K562 (cell line): Measurements from ENCODE around the gene FRMPD4. TPM values are rescaled to one million over a fixed set of nuclear protein-coding genes. Genes with fewer than 3 reads are reported as not detected.

Experiments
- ATAC-seq: fragments of 200-7000 bp; cut with Tn5 transposase; 3 replicates; pipeline ENCODE4 v1.9.1; 2020; ENCODE audit warnings: moderate library complexity
- BruUV-seq: library from RNA; stranded (reverse); fragments of 400-500 nt; replicated peaks from 2 replicates; lab custom pipeline; 2021; lab: Mats Ljungman, UMichigan
- CTCF ChIA-PET: fragments of 300-600 bp; formaldehyde crosslinking; extraction: SDS; loops from one replicate; lab custom pipeline; 2021; ENCODE audit warnings: low intra/inter-chr PET ratio; lab: Yijun Ruan, JAX
- POLR2A ChIA-PET: fragments of 300-600, 350-650 bp; sonication (Branson Sonifier 250); formaldehyde crosslinking; extraction: SDS; loops from one replicate; lab custom pipeline; 2021; ENCODE audit warnings: antibody characterized with exemption, inconsistent platforms; lab: Yijun Ruan, JAX
- DNase-seq, 4 experiments: peaks; one replicate each; pipeline versions ENCODE4 v3.0.0 to v3.0.0-alpha.2; 2011 to 2018; ENCODE audit warnings: low spot score in 3 of 4, mixed read lengths in 3 of 4; ENCODE audit errors: extremely low read depth in 1 of 4
- FAIRE-seq: peaks from 2 replicates; lab custom pipeline; 2011; peaks lifted over from hg19 to GRCh38; lab: Jason Lieb, UNC
- H2AFZ ChIP-seq: 2 replicates; pipeline ENCODE4 v1.6.0; 2011; ENCODE audit warnings: low read depth, low read length, control low read depth, inconsistent platforms
- H3K27ac ChIP-seq: fragments of 200-600 bp; 3 replicates; pipeline ENCODE4 v1.8.0; 2011; ENCODE audit warnings: low read depth, mild to moderate bottlenecking, control low read depth, inconsistent platforms, low read length, moderate library complexity, mixed read lengths; ENCODE audit errors: extremely low read depth
- H3K27me3 ChIP-seq, 2 experiments: fragments of 300-600 bp in 1 of 2; 2 replicates in 1 of 2; 3 replicates in 1 of 2; pipeline versions ENCODE4 v1.6.0 to v1.8.0; 2011; ENCODE audit warnings: inconsistent platforms in 2 of 2, low read length in 2 of 2, mild to moderate bottlenecking in 1 of 2, mixed read lengths in 1 of 2, moderate library complexity in 1 of 2; ENCODE audit not compliant: control insufficient read depth in 2 of 2, insufficient read depth in 2 of 2
- H3K36me3 ChIP-seq: fragments of 300-600 bp; 3 replicates; pipeline ENCODE4 v1.8.0; 2011; ENCODE audit warnings: mild to moderate bottlenecking, low read length, inconsistent platforms; ENCODE audit not compliant: control insufficient read depth, insufficient read depth
- H3K4me1 ChIP-seq, 2 experiments: fragments of 200-600 bp in 1 of 2; replicated peaks in 1 of 2; 2 replicates in 1 of 2; 3 replicates in 1 of 2; pipeline versions ENCODE4 v1.5.1 to v1.8.0; 2011; ENCODE audit warnings: inconsistent platforms in 2 of 2, low read length in 2 of 2, mild to moderate bottlenecking in 1 of 2, mixed read lengths in 1 of 2, moderate library complexity in 1 of 2; ENCODE audit not compliant: control insufficient read depth in 2 of 2, insufficient read depth in 2 of 2
- H3K4me2 ChIP-seq: 2 replicates; pipeline ENCODE4 v1.6.1; 2011; ENCODE audit warnings: low read length, control low read depth, inconsistent platforms, mixed read lengths; ENCODE audit not compliant: insufficient read depth
- H3K4me3 ChIP-seq: fragments of 200-600 bp; sonication (generic), shearing (Covaris generic); 2 replicates; pipeline ENCODE4 v1.5.1; 2016; ENCODE audit warnings: control low read depth, inconsistent platforms
- H3K79me2 ChIP-seq: fragments of 200-600 bp; 3 replicates; pipeline ENCODE4 v1.8.0; 2011; ENCODE audit warnings: low read length, inconsistent platforms; ENCODE audit not compliant: control insufficient read depth, insufficient read depth
- H3K9ac ChIP-seq, 2 experiments: 2 replicates each; pipeline versions ENCODE4 v1.6.0 to v1.6.1; 2011; ENCODE audit warnings: low read depth in 2 of 2, low read length in 2 of 2, control low read depth in 1 of 2, inconsistent platforms in 1 of 2, mild to moderate bottlenecking in 1 of 2, mixed read lengths in 1 of 2; ENCODE audit not compliant: insufficient read depth in 1 of 2
- H3K9me1 ChIP-seq: one replicate; pipeline ENCODE4 v1.6.0; 2011; ENCODE audit warnings: inconsistent platforms, mild to moderate bottlenecking, low read length, moderate library complexity; ENCODE audit not compliant: control insufficient read depth, insufficient read depth
- H3K9me3 ChIP-seq: replicated peaks from 2 replicates; pipeline ENCODE4 v1.5.1; 2011; ENCODE audit warnings: low read depth, low read length, inconsistent platforms; ENCODE audit not compliant: control insufficient read depth, insufficient read depth
- H4K20me1 ChIP-seq: replicated peaks from 2 replicates; pipeline ENCODE4 v1.6.1; 2011; ENCODE audit warnings: low read length, inconsistent platforms, mixed read lengths; ENCODE audit not compliant: control insufficient read depth, insufficient read depth
- CSDE1 ChIP-seq, 2 experiments: fragments of 450-650 bp; IDR thresholded peaks; 2 replicates each; pipeline ENCODE4 v1.6.1; 2016; ENCODE audit warnings: mild to moderate bottlenecking in 1 of 2
- TSC22D4 ChIP-seq: fragments of 450-650 bp; IDR thresholded peaks from 2 replicates; pipeline ENCODE4 v1.6.1; 2016; ENCODE audit warnings: missing genetic modification characterization, missing biosample characterization, control low read depth
- U2AF1 ChIP-seq: fragments of 200-400 bp; formaldehyde crosslinking; optimal IDR thresholded peaks from 2 replicates; pipeline ENCODE3; 2017; ENCODE audit warnings: mild to moderate bottlenecking, low read depth, low read length, moderate library complexity
- WGBS: fragments of 100-300 bp; shearing (Covaris generic); methylation state at CpG from one replicate; pipeline ENCODE4 v1.1.6; 2016; ENCODE audit warnings: low coverage, mixed read lengths; ENCODE audit not compliant: insufficient coverage; ENCODE audit errors: missing lambda C conversion rate; 5-methylcytosine and 5-hydroxymethylcytosine counted together
- in situ Hi-C: fragments of 300-500 bp; cut with MboI; formaldehyde crosslinking; loops from 4 replicates; pipeline ENCODE4 v1.15.0; 2018; ENCODE audit warnings: inconsistent platforms, mixed read lengths
- intact Hi-C: fragments of 100-400 bp; cut with micrococcal nuclease; formaldehyde crosslinking; loops from 2 replicates; pipeline ENCODE4 v1.14.2; 2022
- polyA plus RNA-seq, 8 experiments: library from polyadenylated mRNA; depleted of rRNA in 4 of 8; stranded (reverse) in 5 of 8; unstranded in 3 of 8; fragments of >200 nt; fragmentation: Nextera tagmentation in 2 of 8; fragmentation: Illumina TruSeq in 1 of 8; extraction: Ambion mirVana in 2 of 8; extraction: Trizol in 1 of 8; gene quantifications; 2 replicates each; pipeline versions ENCODE4 v1.2.1 to v1.2.3, GENCODE V29; 2011 to 2014; ENCODE audit warnings: inconsistent platforms in 1 of 8, missing spikeins in 1 of 8
- total RNA-seq, 7 experiments: library from RNA; depleted of rRNA in 6 of 7; stranded (reverse); fragments of >200 nt in 6 of 7; fragmentation: Illumina TruSeq in 2 of 7; extraction: Trizol in 2 of 7; gene quantifications; 2 replicates each; pipeline versions ENCODE4 v1.2.1 to v1.2.3, GENCODE V29; 2011 to 2021; ENCODE audit warnings: low replicate concordance in 1 of 7
- TF ChIP-seq, protein P1 (sequence below): IDR thresholded peaks from 2 replicates; pipeline ENCODE4 v1.6.1; 2016; ENCODE audit warnings: missing genetic modification characterization, missing compliant biosample characterization
- TF ChIP-seq, protein P2 (sequence below): fragments of 450-650 bp; formaldehyde crosslinking; IDR thresholded peaks from 2 replicates; pipeline ENCODE4 v1.4.0; 2020; ENCODE audit warnings: mild to moderate bottlenecking, moderate library complexity
- TF ChIP-seq, protein P3 (sequence below): sonication (generic); formaldehyde crosslinking; IDR thresholded peaks from 2 replicates; pipeline ENCODE4 v1.8.1; 2023; ENCODE audit warnings: mild to moderate bottlenecking, missing genetic modification reagents, moderate library complexity
- TF ChIP-seq, protein P4 (sequence below), 2 experiments: fragments of 450-650 bp in 1 of 2; sonication (generic) in 1 of 2; formaldehyde crosslinking in 1 of 2; IDR thresholded peaks in 1 of 2; conservative IDR thresholded peaks in 1 of 2; 2 replicates each; pipeline versions ENCODE4 v1.6.1 to v1.8.1; 2016 to 2023; ENCODE audit warnings: mild to moderate bottlenecking in 2 of 2, moderate library complexity in 2 of 2, inconsistent platforms in 1 of 2, missing genetic modification reagents in 1 of 2

The FRMPD4 gene
- total and polyA plus RNA-seq, 9 of the 15 experiments (the other 6 are each of a cell fraction or from before 2014, with no cell fraction given), result not detected

DNA sequence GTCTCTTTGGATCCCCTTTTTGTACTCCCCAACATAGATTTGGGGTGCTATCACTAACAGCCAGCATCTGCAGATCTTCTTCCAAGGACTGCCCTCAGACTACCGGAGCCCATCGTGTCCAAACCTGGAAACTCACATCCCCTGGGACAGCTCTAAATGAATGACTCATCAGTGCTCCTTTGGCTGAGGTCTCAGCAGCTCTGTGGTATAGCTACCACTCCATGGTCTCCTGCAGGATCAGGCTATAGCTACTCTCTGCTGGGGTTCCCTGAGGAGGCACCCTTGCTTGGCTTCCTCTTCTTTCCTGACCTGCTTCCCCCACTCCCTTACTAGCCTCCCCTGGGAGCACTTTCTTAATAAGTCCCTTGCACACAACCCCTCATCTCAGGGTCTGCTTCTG lies 555.5 kb downstream of the FRMPD4 start:
- no peak for ATAC-seq
- no peak overlapping the region for H3K4me3 ChIP-seq
- no peaks in the 10 kb centered on the region for H3K79me2 ChIP-seq
- in situ Hi-C loops (no loop called here), intact Hi-C loops (no loop called here)
- TF ChIP-seq U2AF1 (no peak), CSDE1 (IDR thresholded peaks at IDR 0.05) (no peak), TSC22D4 (tag) (no peak)
- TF ChIP-seq, protein P1, sequence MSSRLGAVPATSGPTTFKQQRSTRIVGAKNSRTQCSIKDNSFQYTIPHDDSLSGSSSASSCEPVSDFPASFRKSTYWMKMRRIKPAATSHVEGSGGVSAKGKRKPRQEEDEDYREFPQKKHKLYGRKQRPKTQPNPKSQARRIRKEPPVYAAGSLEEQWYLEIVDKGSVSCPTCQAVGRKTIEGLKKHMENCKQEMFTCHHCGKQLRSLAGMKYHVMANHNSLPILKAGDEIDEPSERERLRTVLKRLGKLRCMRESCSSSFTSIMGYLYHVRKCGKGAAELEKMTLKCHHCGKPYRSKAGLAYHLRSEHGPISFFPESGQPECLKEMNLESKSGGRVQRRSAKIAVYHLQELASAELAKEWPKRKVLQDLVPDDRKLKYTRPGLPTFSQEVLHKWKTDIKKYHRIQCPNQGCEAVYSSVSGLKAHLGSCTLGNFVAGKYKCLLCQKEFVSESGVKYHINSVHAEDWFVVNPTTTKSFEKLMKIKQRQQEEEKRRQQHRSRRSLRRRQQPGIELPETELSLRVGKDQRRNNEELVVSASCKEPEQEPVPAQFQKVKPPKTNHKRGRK (tag), result no peak
- TF ChIP-seq, protein P2, sequence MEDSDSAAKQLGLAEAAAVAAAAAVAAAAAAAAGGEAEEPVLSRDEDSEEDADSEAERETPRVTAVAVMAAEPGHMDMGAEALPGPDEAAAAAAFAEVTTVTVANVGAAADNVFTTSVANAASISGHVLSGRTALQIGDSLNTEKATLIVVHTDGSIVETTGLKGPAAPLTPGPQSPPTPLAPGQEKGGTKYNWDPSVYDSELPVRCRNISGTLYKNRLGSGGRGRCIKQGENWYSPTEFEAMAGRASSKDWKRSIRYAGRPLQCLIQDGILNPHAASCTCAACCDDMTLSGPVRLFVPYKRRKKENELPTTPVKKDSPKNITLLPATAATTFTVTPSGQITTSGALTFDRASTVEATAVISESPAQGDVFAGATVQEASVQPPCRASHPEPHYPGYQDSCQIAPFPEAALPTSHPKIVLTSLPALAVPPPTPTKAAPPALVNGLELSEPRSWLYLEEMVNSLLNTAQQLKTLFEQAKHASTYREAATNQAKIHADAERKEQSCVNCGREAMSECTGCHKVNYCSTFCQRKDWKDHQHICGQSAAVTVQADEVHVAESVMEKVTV (CRISPR knock-in tag), result no peak
- TF ChIP-seq, protein P3, sequence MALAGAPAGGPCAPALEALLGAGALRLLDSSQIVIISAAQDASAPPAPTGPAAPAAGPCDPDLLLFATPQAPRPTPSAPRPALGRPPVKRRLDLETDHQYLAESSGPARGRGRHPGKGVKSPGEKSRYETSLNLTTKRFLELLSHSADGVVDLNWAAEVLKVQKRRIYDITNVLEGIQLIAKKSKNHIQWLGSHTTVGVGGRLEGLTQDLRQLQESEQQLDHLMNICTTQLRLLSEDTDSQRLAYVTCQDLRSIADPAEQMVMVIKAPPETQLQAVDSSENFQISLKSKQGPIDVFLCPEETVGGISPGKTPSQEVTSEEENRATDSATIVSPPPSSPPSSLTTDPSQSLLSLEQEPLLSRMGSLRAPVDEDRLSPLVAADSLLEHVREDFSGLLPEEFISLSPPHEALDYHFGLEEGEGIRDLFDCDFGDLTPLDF (CRISPR knock-in tag), result no peak
- TF ChIP-seq, protein P4, sequence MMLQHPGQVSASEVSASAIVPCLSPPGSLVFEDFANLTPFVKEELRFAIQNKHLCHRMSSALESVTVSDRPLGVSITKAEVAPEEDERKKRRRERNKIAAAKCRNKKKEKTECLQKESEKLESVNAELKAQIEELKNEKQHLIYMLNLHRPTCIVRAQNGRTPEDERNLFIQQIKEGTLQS (IDR thresholded peaks at IDR 0.05), result 0 out of 2 replicates have a peak, but pooled peaks have one; percentile 11
- TF ChIP-seq, protein P4 (CRISPR knock-in tag; conservative IDR thresholded peaks at IDR 0.05), result no peak
- H3K9me3 ChIP-seq, result no peaks in the 10 kb centered on the region
- no peak for DNase-seq
- H3K4me1 ChIP-seq, result no peaks in the 10 kb centered on the region
- no peak for FAIRE-seq
- H3K9me1 ChIP-seq, result no peaks in the 10 kb centered on the region
- H3K9ac ChIP-seq, result no peak overlapping the region
- no peak overlapping the region for H3K4me2 ChIP-seq
- H2AFZ ChIP-seq, result no peak overlapping the region
- BruUV-seq, result no TSS peak
- WGBS, result 0% methylated on average over 2 of the region's 2 CpGs
- CTCF ChIA-PET, result no interaction called here
- POLR2A ChIA-PET, result interaction anchor here (0.8 kb wide), 1 partner anchor 539 kb away, joined by 3 read pairs; no protein-coding TSS in a partner anchor
- no peak overlapping the region for H3K27ac ChIP-seq
- H4K20me1 ChIP-seq, result no peaks in the 10 kb centered on the region
- no peaks in the 10 kb centered on the region for H3K36me3 ChIP-seq
- no peaks in the 10 kb centered on the region for H3K27me3 ChIP-seq
